ENCODE results near the gene NAA80.

Gene NAA80

DNA sequence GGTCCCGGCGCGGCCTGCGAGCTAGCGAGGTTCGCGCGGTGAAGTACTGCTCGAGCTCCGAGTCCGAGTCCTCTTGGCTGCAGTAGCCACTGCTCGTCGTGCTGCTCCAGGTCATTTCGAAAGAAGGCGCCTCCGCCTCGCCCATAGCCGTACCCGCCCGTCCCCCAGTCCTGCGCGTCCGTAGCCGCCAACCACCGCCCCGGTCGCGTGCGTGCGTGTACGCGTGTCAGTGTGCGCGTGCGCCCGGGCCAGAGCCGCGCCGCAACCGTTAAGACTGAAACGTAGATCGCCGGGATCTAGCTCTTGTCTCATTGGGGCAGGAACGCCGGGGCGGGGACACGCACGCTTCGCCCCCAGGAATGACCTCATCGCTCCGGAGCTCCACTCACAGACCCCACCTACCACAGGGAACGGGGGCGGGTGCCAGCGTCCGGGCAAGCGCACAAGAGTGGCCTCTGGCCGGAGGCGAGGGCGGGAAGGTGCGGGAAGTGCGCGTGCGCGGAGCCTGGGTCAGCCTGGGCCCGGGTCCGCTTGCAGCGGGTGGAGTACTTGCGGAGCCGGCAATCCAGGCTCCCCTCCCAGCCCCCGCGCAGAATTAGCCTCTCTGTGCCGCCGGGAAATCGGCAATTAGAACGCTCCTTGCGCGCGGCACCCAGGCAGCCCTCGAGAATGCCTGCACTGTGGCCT is 38.1 kb upstream of the NAA80 start:
- H3K4me1 ChIP-seq (ENCODE audit: low read length), result peaks cover 21% of the 10 kb centered on the region
- H3K9me3 ChIP-seq (ENCODE audit: insufficient read depth, low read length), result no peaks in the 10 kb centered on the region
- H3K9ac ChIP-seq (ENCODE audit: low read length), result peak overlapping the region; percentile 94
- peak overlapping the region; percentile 82 for H3K27ac ChIP-seq (ENCODE audit: low read length)
- H3K4me3 ChIP-seq (ENCODE audit: low read length), result peak overlapping the region; percentile 84
- peaks cover 15% of the 10 kb centered on the region for H4K20me1 ChIP-seq (ENCODE audit: insufficient read depth, low read length)
- no peak for TF ChIP-seq EZH2phosphoT487 (IDR thresholded peaks at IDR 0.05; ENCODE audit: low read depth)
- TF ChIP-seq, protein P1, sequence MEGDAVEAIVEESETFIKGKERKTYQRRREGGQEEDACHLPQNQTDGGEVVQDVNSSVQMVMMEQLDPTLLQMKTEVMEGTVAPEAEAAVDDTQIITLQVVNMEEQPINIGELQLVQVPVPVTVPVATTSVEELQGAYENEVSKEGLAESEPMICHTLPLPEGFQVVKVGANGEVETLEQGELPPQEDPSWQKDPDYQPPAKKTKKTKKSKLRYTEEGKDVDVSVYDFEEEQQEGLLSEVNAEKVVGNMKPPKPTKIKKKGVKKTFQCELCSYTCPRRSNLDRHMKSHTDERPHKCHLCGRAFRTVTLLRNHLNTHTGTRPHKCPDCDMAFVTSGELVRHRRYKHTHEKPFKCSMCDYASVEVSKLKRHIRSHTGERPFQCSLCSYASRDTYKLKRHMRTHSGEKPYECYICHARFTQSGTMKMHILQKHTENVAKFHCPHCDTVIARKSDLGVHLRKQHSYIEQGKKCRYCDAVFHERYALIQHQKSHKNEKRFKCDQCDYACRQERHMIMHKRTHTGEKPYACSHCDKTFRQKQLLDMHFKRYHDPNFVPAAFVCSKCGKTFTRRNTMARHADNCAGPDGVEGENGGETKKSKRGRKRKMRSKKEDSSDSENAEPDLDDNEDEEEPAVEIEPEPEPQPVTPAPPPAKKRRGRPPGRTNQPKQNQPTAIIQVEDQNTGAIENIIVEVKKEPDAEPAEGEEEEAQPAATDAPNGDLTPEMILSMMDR (IDR thresholded peaks at IDR 0.05; ENCODE audit: low read depth, low read length), result no peak
- peaks cover 23% of the 10 kb centered on the region for H3K36me3 ChIP-seq (replicated peaks; ENCODE audit: low read depth, low read length)
- no peaks in the 10 kb centered on the region for H3K27me3 ChIP-seq (ENCODE audit: low read depth, low read length)
- peak overlapping the region; percentile 85 for H3K4me2 ChIP-seq (ENCODE audit: low read length)
- peaks cover 59% of the 10 kb centered on the region for H3K79me2 ChIP-seq (ENCODE audit: low read length)
- H2AFZ ChIP-seq (ENCODE audit: low read depth, low read length), result peak overlapping the region; percentile 31; the same call in 1 of the 2 replicates

DNA sequence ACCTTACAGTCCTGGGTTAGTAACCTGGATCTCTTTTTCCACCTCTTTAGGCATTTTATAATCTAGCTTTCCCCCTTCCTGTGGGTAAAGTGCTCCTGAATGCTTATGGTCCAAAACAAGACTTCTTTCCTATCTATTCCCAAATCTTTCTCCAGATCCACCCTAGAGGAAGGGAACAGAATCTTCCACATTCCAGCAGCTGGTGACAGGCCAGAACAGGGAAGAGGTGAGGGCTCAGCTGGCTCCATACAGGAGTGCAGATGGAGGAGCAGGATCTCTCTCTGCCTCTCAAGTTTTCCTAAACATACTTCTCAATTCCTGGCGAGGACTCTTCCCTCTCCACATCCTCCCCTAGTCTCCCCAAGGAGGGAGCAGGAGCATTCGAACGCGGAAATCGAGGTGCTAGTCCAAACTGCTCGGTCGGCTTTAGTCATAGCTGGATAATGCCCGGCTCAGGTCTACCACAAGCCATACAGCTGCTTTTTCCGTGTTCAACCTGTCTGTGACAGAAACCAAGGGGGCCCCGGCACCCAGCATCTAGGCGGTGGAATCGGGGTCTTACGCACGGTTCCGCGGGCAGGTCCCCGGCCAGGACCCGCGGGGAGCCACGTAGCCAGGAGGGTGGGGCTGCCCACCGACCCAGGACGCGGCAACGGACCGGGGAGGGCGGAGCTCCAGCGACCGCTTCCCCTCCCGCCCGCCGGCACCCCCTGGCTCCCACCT is 37.4 kb upstream of the NAA80 start:
- Histone ChIP-seq H3K4me2 (ENCODE audit: low read length) (peak overlapping the region; percentile 85), H3K27me3 (ENCODE audit: low read depth, low read length) (no peaks in the 10 kb centered on the region), H3K4me1 (ENCODE audit: low read length) (peaks cover 21% of the 10 kb centered on the region), H3K79me2 (ENCODE audit: low read length) (peaks cover 66% of the 10 kb centered on the region), H4K20me1 (ENCODE audit: insufficient read depth, low read length) (peaks cover 15% of the 10 kb centered on the region), H3K9ac (ENCODE audit: low read length) (peak overlapping the region; percentile 94), H2AFZ (ENCODE audit: low read depth, low read length) (no peak overlapping the region), H3K36me3 (replicated peaks; ENCODE audit: low read depth, low read length) (peaks cover 30% of the 10 kb centered on the region), H3K4me3 (ENCODE audit: low read length) (peak overlapping the region; percentile 84), H3K9me3 (ENCODE audit: insufficient read depth, low read length) (no peaks in the 10 kb centered on the region), H3K27ac (ENCODE audit: low read length) (peak overlapping the region; percentile 82)
- TF ChIP-seq, protein P1 (IDR thresholded peaks at IDR 0.05; ENCODE audit: low read depth, low read length), result no peak
- no peak for TF ChIP-seq EZH2phosphoT487 (IDR thresholded peaks at IDR 0.05; ENCODE audit: low read depth)

DNA sequence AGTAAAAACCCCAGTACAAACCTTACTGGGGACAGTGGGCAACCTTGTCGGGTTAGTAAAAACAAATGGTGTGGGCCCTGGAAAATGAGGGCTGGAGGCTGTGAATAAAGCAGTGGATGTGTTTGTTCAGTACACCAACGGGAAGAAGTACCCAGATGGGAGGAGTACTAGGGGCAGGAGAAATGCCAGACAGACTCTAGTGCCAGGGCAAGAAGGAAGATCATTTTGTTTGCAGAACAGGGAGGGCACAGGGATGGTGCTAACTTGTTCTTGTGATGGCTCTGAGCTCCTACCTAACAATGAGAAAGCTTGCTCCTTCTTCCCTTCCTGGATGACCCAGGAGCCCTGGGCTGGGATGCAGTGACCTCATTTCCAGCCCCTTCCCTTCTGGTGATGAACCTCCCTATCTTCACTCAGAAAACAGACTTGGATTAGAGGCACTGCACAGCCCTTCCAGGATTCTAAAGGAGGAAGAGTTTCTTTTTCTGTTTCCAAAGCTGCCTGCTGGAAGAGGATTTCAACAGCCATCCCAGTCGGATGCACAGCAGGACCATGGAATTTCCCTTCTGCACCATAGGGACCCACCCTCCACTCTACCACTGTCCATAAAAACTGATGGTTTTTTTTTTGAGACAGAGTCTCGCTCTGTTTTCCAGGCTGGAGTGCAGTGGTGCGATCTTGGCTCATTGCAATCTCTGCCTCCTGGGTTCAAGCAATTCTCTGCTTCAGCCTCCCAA is 35.3 kb upstream of the NAA80 start:
- no peak overlapping the region for H3K9ac ChIP-seq (ENCODE audit: low read length)
- no peaks in the 10 kb centered on the region for H3K9me3 ChIP-seq (ENCODE audit: insufficient read depth, low read length)
- H3K36me3 ChIP-seq (replicated peaks; ENCODE audit: low read depth, low read length), result peaks cover 51% of the 10 kb centered on the region
- H3K4me3 ChIP-seq (ENCODE audit: low read length), result no peak overlapping the region
- H3K27ac ChIP-seq (ENCODE audit: low read length), result no peak overlapping the region
- no peak overlapping the region for H2AFZ ChIP-seq (ENCODE audit: low read depth, low read length)
- peaks cover 15% of the 10 kb centered on the region for H4K20me1 ChIP-seq (ENCODE audit: insufficient read depth, low read length)
- no peak overlapping the region for H3K4me2 ChIP-seq (ENCODE audit: low read length)
- TF ChIP-seq, protein P1 (IDR thresholded peaks at IDR 0.05; ENCODE audit: low read depth, low read length), result no peak
- TF ChIP-seq EZH2phosphoT487 (IDR thresholded peaks at IDR 0.05; ENCODE audit: low read depth), result no peak
- no peaks in the 10 kb centered on the region for H3K27me3 ChIP-seq (ENCODE audit: low read depth, low read length)
- H3K79me2 ChIP-seq (ENCODE audit: low read length), result peaks cover 72% of the 10 kb centered on the region
- peaks cover 21% of the 10 kb centered on the region for H3K4me1 ChIP-seq (ENCODE audit: low read length)

Measured in OCI-LY3 (cell line).